ENCODE results near the gene TLDC2. TPM values are rescaled to one million over a fixed set of nuclear protein-coding genes. Genes with fewer than 3 reads are reported as not detected.
A peak's percentile ranks its signal among the peaks of the same experiment; 100 is the strongest.
"Not testable (repeated sequence)": the region's sequence is repeated elsewhere in the genome, so short reads cannot be mapped to it uniquely, and the experiment has no call there.

Gene TLDC2
- total and polyA plus RNA-seq, 3 donors from 2014 or later = 2.8 to 3.4 (median 2.9) TPM

DNA sequence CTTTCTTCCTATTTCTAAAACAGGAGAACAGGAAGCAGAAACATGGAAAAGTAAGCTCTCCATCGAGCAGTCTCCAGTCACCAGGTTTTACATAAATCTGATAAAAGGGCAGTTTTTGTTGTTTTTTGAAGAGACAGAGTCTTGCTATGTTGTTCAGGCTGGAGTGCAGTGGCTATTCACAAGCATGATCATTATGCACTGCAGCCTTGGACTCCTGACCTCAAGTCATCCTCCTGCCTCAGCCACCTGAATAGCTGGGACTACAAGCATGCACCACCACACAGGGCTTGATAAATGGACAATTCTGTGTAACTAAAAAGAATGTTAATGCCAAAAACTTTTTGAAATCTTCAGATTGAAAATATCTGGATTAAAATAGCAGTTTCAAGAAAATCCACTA, 51.8 kb downstream of the TLDC2 start:
- 47 to 50% methylated on average over 1 of the region's 1 CpG for WGBS, 2 donors
- DNase-seq = no peak
- intact Hi-C loops (cut with DNase I; ENCODE audit: low total_unique reads) = no loop called here
- H3K4me1 ChIP-seq = peaks cover 11% of the 10 kb centered on the region
- H3K27me3 ChIP-seq = no peaks in the 10 kb centered on the region
- no peak overlapping the region for H3K4me3 ChIP-seq
- no peaks in the 10 kb centered on the region for H3K9me3 ChIP-seq
- no peak overlapping the region for H3K27ac ChIP-seq
- no peaks in the 10 kb centered on the region for H3K36me3 ChIP-seq (ENCODE audit: low read depth, missing control alignments)
- no peak for TF ChIP-seq POLR2A (IDR thresholded peaks at IDR 0.05)
- TF ChIP-seq, protein P1, sequence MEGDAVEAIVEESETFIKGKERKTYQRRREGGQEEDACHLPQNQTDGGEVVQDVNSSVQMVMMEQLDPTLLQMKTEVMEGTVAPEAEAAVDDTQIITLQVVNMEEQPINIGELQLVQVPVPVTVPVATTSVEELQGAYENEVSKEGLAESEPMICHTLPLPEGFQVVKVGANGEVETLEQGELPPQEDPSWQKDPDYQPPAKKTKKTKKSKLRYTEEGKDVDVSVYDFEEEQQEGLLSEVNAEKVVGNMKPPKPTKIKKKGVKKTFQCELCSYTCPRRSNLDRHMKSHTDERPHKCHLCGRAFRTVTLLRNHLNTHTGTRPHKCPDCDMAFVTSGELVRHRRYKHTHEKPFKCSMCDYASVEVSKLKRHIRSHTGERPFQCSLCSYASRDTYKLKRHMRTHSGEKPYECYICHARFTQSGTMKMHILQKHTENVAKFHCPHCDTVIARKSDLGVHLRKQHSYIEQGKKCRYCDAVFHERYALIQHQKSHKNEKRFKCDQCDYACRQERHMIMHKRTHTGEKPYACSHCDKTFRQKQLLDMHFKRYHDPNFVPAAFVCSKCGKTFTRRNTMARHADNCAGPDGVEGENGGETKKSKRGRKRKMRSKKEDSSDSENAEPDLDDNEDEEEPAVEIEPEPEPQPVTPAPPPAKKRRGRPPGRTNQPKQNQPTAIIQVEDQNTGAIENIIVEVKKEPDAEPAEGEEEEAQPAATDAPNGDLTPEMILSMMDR (IDR thresholded peaks at IDR 0.05) = no peak

GRCh38 chr20:36929290-36929689, 53.4 kb downstream of the TLDC2 start:
- Histone ChIP-seq H3K27me3 (no peaks in the 10 kb centered on the region), H3K9me3 (no peaks in the 10 kb centered on the region), H3K36me3 (ENCODE audit: low read depth, missing control alignments) (no peaks in the 10 kb centered on the region), H3K27ac (peak overlapping the region in 1 of 2 donors; percentile 83), H3K4me3 (no peak overlapping the region), H3K4me1 (peaks cover 15% of the 10 kb centered on the region)
- TF ChIP-seq, protein P1 (IDR thresholded peaks at IDR 0.05) = no peak
- TF ChIP-seq POLR2A (IDR thresholded peaks at IDR 0.05) = no peak
- DNase-seq = no peak
- 83 to 84% methylated on average over 6 of the region's 6 CpGs for WGBS, 2 donors
- intact Hi-C loops (cut with DNase I; ENCODE audit: low total_unique reads) = no loop called here

DNA sequence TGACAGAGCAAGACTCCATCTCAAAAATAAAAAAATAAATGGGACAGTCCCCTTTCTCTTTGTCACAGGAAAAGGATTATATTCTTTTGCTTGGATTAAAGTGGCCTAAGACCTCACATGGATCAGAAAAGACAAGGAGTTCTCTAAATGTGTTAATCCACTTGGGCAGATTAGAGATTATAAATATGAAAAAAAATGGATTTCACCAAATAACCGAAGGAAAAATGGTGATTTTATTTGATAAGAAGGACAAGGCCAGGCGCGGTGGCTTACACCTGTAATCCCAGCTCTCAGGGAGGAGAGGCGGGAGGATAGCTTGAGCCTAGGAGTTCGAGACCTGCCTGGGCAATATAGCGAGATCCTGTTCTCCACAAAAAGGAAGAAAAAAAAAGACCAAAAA, 53.8 kb downstream of the TLDC2 start:
- no peak for DNase-seq
- H3K4me1 ChIP-seq = peaks cover 15% of the 10 kb centered on the region
- WGBS, 2 donors = 97% methylated on average over 6 of the region's 6 CpGs
- TF ChIP-seq, protein P1 (IDR thresholded peaks at IDR 0.05) = no peak
- no peak for TF ChIP-seq POLR2A (IDR thresholded peaks at IDR 0.05)
- H3K27me3 ChIP-seq = no peaks in the 10 kb centered on the region
- H3K27ac ChIP-seq = peak overlapping the region in 1 of 2 donors; percentile 83
- intact Hi-C loops (cut with DNase I; ENCODE audit: low total_unique reads) = no loop called here
- H3K36me3 ChIP-seq (ENCODE audit: low read depth, missing control alignments) = no peaks in the 10 kb centered on the region
- H3K9me3 ChIP-seq = no peaks in the 10 kb centered on the region
- H3K4me3 ChIP-seq = no peak overlapping the region

DNA sequence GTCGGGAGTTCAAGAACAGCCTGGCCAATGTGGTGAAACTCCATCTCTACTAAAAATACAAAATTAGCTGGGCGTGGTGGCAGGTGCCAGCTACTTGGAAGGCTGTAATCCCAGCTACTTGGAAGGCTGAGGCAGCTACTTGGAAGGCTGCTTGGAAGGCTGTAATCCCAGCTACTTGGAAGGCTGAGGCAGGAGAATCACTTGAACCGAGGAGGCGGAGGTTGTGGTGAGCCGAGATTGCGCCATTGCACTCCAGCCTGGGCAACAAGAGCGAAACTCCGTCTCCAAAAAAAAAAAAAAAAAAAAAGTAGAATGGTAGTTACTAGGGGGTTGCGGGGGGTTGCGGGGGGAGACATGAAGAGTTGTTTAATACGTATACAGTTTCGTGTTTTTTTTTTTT, 56.1 kb downstream of the TLDC2 start:
- H3K27me3 ChIP-seq; DNase-seq; H3K4me3 ChIP-seq; H3K9me3 ChIP-seq; H3K36me3 ChIP-seq (ENCODE audit: low read depth, missing control alignments); intact Hi-C loops (cut with DNase I; ENCODE audit: low total_unique reads): not testable (repeated sequence)
- 86 to 89% methylated on average over 12 of the region's 12 CpGs for WGBS, 2 donors
- Histone ChIP-seq H3K4me1 (peaks cover 32% of the 10 kb centered on the region), H3K27ac (peak overlapping the region; percentile 83 to 84)

- Histone ChIP-seq H3K9me3 (no peaks in the 10 kb centered on the region), H3K36me3 (ENCODE audit: low read depth, missing control alignments) (no peaks in the 10 kb centered on the region), H3K27me3 (no peaks in the 10 kb centered on the region), H3K4me3 (no peak overlapping the region), H3K4me1 (peaks cover 39% of the 10 kb centered on the region), H3K27ac (peak overlapping the region in 1 of 2 donors; percentile 52)
- TF ChIP-seq POLR2A (IDR thresholded peaks at IDR 0.05) = no peak
- TF ChIP-seq, protein P1 (IDR thresholded peaks at IDR 0.05) = no peak
- intact Hi-C loops (cut with DNase I; ENCODE audit: low total_unique reads) = no loop called here
- WGBS, 2 donors = 60 to 65% methylated on average over 11 of the region's 11 CpGs
- DNase-seq = peak; percentile 11
Measured at GRCh38 chr20:36932476-36933426, 56.8 kb downstream of the TLDC2 start.

GRCh38 chr20:36933571-36933970, 57.6 kb downstream of the TLDC2 start:
- DNase-seq = peak; percentile 11
- H3K36me3 ChIP-seq (ENCODE audit: low read depth, missing control alignments); H3K27me3 ChIP-seq; H3K4me3 ChIP-seq; H3K9me3 ChIP-seq; intact Hi-C loops (cut with DNase I; ENCODE audit: low total_unique reads): not testable (repeated sequence)
- Histone ChIP-seq H3K4me1 (peaks cover 47% of the 10 kb centered on the region), H3K27ac (peak overlapping the region in 1 of 2 donors; percentile 52)
- WGBS, 2 donors = 96% methylated on average over 16 of the region's 16 CpGs

Measured in testis (tissue), 3 donors.